Esophagus muscularis mucosa (tissue), 4 donors: ENCODE data around the gene MGAT4C. TPM values are rescaled to one million over a fixed set of nuclear protein-coding genes. Genes with fewer than 3 reads are reported as not detected.

ENCODE experiments used
- DNase-seq: peaks from one replicate; pipeline ENCODE4 v3.0.0-alpha.2; 2017; ENCODE audit errors: extremely low spot score
- H3K27ac ChIP-seq, 4 donors: fragments of 200-600 bp; sonication (generic); replicated peaks in 1 of 4; 1 replicate in 3 of 4; 2 replicates in 1 of 4; pipeline ENCODE4 v1.5.1; 2016 to 2019; ENCODE audit warnings: mild to moderate bottlenecking in 1 of 4
- H3K27me3 ChIP-seq, 4 donors: fragments of 200-600 bp; sonication (generic); one replicate each; pipeline versions ENCODE4 v1.5.1 to v1.6.0; 2016 to 2019
- H3K36me3 ChIP-seq, 4 donors: fragments of 200-600 bp; sonication (generic); one replicate each; pipeline ENCODE4 v1.5.1; 2016 to 2019
- H3K4me1 ChIP-seq, 4 donors: fragments of 200-600 bp; sonication (generic); one replicate each; pipeline ENCODE4 v1.5.1; 2016 to 2019
- H3K4me3 ChIP-seq, 4 donors: fragments of 200-600 bp; sonication (generic); 1 replicate in 2 of 4; 2 replicates in 2 of 4; pipeline ENCODE4 v1.5.1; 2016 to 2019; ENCODE audit warnings: mild to moderate bottlenecking in 4 of 4, moderate library complexity in 1 of 4
- H3K9me3 ChIP-seq, 4 donors: fragments of 200-600 bp; sonication (generic); 1 replicate in 3 of 4; 2 replicates in 1 of 4; pipeline ENCODE4 v1.5.1; 2016 to 2019
- EP300 ChIP-seq: sonication (generic); formaldehyde crosslinking; IDR thresholded peaks from one replicate; pipeline ENCODE4 v1.6.1; 2017; ENCODE audit warnings: antibody characterized with exemption
- POLR2A ChIP-seq: fragments of 450-650 bp; IDR thresholded peaks from one replicate; pipeline ENCODE4 v1.6.1; 2017; ENCODE audit warnings: antibody characterized with exemption, moderate library complexity, mild to moderate bottlenecking, low read depth
- POLR2AphosphoS5 ChIP-seq, 2 donors: sonication (generic); formaldehyde crosslinking; IDR thresholded peaks; one replicate each; pipeline ENCODE4 v1.6.1; 2017; ENCODE audit warnings: antibody characterized with exemption in 2 of 2
- WGBS: methylation state at CpG from one replicate; pipeline ENCODE4 v1.1.5; 2018; 5-methylcytosine and 5-hydroxymethylcytosine counted together
- intact Hi-C: fragments of 100-400 bp; cut with DNase I; formaldehyde crosslinking; loops from one replicate; pipeline ENCODE4 v1.15.1; 2023
- total RNA-seq, 4 donors: library from RNA; depleted of rRNA; stranded (reverse); fragments of >200 nt; gene quantifications; one replicate each; pipeline versions ENCODE4 v1.1.0 to v1.2.1, GENCODE V29; 2016
- TF ChIP-seq, protein P1 (sequence below), 3 experiments: fragments of 200-600 bp in 2 of 3; fragments of 450-650 bp in 1 of 3; sonication (generic) in 2 of 3; IDR thresholded peaks; one replicate each; pipeline ENCODE4 v1.5.1; 2017 to 2019; ENCODE audit warnings: antibody characterized with exemption in 3 of 3, mild to moderate bottlenecking in 2 of 3, moderate library complexity in 1 of 3

Gene MGAT4C
- total RNA-seq, 4 donors from 2014 or later = 0.19 to 2.5 (median 0.38) TPM

DNA sequence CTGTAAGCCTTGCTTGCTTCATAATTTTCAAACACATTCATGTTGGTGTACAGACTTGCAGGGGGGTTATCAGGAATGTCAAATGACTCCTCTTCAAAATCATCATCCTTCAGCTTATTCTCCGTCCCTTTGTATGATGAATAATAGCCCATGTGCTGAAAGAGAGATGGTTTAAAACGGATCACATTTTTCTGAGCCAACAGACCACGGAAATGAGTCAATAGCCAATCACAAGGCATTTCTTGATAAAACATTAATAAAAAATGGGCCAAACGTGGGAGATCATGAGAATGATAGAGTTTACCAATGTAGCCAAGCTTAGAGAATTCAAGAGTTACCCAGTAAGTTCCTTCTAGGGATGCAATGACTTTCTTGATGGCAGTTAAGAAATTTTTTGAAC, 276.6 kb downstream of the MGAT4C start:
- Histone ChIP-seq H3K27ac (no peak overlapping the region), H3K27me3 (no peaks in the 10 kb centered on the region), H3K36me3 (no peaks in the 10 kb centered on the region), H3K4me3 (no peak overlapping the region), H3K9me3 (no peaks in the 10 kb centered on the region), H3K4me1 (no peaks in the 10 kb centered on the region)
- intact Hi-C loops = no loop called here
- 73% methylated on average over 4 of the region's 4 CpGs for WGBS
- TF ChIP-seq POLR2AphosphoS5 (IDR thresholded peaks at IDR 0.05) = no peak
- no peak for TF ChIP-seq POLR2A
- DNase-seq = no peak

DNA sequence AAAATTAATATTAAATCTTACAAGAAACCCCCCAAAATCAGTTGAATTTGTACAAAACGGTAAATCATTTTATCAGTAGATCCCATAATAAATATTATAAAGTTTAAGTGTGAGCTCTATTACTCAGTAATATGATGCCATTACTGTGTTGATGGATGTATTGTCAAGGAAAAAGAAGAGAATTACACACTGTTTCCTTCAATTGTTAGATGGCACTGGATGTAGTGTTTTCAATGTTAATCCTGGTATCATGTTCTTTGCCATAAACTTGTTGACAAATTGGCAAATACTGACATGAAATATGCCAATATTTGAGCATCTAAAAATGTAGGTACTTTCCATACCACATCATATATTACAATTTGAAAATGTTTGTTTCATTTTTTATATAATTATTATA, 280.5 kb downstream of the MGAT4C start:
- Histone ChIP-seq H3K36me3 (no peaks in the 10 kb centered on the region), H3K4me1 (no peaks in the 10 kb centered on the region), H3K4me3 (no peak overlapping the region), H3K27me3 (no peaks in the 10 kb centered on the region), H3K9me3 (no peaks in the 10 kb centered on the region), H3K27ac (no peak overlapping the region)
- 77% methylated on average over 1 of the region's 1 CpG for WGBS
- TF ChIP-seq, protein P1, sequence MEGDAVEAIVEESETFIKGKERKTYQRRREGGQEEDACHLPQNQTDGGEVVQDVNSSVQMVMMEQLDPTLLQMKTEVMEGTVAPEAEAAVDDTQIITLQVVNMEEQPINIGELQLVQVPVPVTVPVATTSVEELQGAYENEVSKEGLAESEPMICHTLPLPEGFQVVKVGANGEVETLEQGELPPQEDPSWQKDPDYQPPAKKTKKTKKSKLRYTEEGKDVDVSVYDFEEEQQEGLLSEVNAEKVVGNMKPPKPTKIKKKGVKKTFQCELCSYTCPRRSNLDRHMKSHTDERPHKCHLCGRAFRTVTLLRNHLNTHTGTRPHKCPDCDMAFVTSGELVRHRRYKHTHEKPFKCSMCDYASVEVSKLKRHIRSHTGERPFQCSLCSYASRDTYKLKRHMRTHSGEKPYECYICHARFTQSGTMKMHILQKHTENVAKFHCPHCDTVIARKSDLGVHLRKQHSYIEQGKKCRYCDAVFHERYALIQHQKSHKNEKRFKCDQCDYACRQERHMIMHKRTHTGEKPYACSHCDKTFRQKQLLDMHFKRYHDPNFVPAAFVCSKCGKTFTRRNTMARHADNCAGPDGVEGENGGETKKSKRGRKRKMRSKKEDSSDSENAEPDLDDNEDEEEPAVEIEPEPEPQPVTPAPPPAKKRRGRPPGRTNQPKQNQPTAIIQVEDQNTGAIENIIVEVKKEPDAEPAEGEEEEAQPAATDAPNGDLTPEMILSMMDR (IDR thresholded peaks at IDR 0.05) = no peak
- TF ChIP-seq POLR2AphosphoS5 (IDR thresholded peaks at IDR 0.05) (no peak), POLR2A (no peak), EP300 (no peak)
- no peak for DNase-seq
- intact Hi-C loops = no loop called here

DNA sequence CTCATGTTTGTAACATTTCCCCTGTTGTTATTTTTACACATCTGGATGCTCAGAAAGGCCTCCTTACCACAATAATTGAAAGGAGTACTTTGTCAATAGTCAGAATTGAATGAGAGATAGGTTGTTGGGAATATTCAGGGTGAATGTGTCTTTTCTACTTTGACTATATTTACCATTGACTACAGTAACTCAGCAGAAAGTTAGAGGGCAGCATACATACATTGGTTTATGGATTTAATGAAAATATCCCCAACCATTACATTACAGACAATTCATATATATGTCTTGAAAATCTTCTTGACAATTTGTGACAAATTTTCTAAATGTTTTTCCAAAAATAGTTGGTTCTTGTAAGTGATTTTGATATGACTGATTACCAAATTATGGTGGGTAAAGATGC, 284.4 kb downstream of the MGAT4C start:
- TF ChIP-seq, protein P1 (IDR thresholded peaks at IDR 0.05) = no peak
- no peak for TF ChIP-seq POLR2AphosphoS5 (IDR thresholded peaks at IDR 0.05)
- TF ChIP-seq EP300 = no peak
- TF ChIP-seq POLR2A = no peak
- no peaks in the 10 kb centered on the region for H3K4me1 ChIP-seq
- H3K9me3 ChIP-seq = no peaks in the 10 kb centered on the region
- H3K27me3 ChIP-seq = no peaks in the 10 kb centered on the region
- no peak for DNase-seq
- H3K27ac ChIP-seq = no peak overlapping the region
- intact Hi-C loops = no loop called here
- no peaks in the 10 kb centered on the region for H3K36me3 ChIP-seq
- H3K4me3 ChIP-seq = no peak overlapping the region

DNA sequence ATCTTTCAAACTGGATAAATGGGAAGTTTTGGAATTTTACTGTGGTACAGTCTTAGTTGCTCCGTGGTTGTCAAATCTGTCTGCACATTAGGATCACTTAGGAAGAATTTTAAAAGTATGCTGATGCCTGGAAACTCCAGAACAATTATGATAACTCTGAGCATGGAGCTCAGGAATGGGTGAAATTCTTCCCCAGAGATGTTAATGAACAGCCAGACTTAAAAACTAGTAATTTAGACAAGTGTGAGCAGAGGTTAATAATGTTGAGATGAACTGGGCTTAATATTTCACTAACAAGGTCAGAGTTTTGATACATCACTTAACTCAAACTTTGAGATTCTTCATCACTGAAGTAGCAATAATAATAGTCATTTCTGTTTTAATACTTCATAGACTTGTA, 287.6 kb downstream of the MGAT4C start:
- Histone ChIP-seq H3K9me3 (no peaks in the 10 kb centered on the region), H3K27me3 (no peaks in the 10 kb centered on the region), H3K4me3 (no peak overlapping the region), H3K36me3 (no peaks in the 10 kb centered on the region), H3K27ac (no peak overlapping the region), H3K4me1 (no peaks in the 10 kb centered on the region)
- WGBS = 55% methylated on average over 1 of the region's 1 CpG
- no peak for TF ChIP-seq EP300
- TF ChIP-seq, protein P1 (IDR thresholded peaks at IDR 0.05) = no peak
- no peak for TF ChIP-seq POLR2AphosphoS5 (IDR thresholded peaks at IDR 0.05)
- no peak for DNase-seq
- intact Hi-C loops = no loop called here

DNA sequence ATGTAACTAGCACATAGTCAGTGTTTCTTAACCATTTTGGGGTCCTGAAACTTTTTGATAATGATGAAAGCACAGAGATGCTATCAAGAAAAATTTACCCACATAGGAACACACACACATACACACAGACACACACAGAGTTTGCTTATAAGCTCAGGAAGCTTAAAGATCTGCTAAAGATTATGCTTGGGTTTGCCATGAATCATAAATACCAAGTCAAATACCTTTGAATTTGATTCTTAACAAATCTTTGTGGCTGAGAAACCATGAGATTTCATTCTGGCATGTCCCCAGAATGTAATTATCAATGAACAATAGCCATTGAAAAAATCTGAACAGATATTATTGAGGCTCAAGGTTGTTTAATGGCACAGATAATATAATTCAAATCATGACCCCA, 292.9 kb downstream of the MGAT4C start:
- no peaks in the 10 kb centered on the region for H3K27me3 ChIP-seq
- no peak overlapping the region for H3K27ac ChIP-seq
- no peaks in the 10 kb centered on the region for H3K36me3 ChIP-seq
- H3K4me3 ChIP-seq = no peak overlapping the region
- no peak for DNase-seq
- TF ChIP-seq POLR2AphosphoS5 (IDR thresholded peaks at IDR 0.05) (no peak), EP300 (no peak), POLR2A (no peak)
- TF ChIP-seq, protein P1 (IDR thresholded peaks at IDR 0.05) = no peak
- no peaks in the 10 kb centered on the region for H3K4me1 ChIP-seq
- intact Hi-C loops = no loop called here
- H3K9me3 ChIP-seq = no peaks in the 10 kb centered on the region
